Raji (cell line): ENCODE results near the gene ERC2.

Source experiments
- POLR2A ChIP-seq: IDR thresholded peaks from 2 replicates; pipeline ENCODE4 v1.6.1; 2011; ENCODE audit warnings: low read depth, low read length, control low read depth; ENCODE audit not compliant: insufficient read depth

ERC2 gene

DNA sequence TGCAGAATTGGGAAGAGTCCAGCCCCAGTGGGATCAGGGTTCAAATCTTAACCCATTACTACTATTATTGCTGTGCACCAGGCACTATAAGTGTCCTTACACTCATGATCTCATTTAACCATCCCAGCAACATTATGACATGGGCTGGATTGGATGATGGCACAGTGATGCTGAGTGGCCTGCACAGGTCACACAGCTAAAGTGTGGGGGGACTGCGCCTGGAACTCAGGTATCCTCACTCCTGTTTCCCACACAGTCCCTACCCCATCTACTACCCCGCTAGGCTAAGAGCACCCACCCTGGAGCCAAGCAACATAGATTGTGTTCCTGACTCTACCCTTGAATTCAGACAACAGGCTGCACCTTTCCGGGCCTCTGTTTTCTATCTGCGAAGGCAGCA lies 997.2 kb downstream of the ERC2 start:
- no peak for TF ChIP-seq POLR2A

DNA sequence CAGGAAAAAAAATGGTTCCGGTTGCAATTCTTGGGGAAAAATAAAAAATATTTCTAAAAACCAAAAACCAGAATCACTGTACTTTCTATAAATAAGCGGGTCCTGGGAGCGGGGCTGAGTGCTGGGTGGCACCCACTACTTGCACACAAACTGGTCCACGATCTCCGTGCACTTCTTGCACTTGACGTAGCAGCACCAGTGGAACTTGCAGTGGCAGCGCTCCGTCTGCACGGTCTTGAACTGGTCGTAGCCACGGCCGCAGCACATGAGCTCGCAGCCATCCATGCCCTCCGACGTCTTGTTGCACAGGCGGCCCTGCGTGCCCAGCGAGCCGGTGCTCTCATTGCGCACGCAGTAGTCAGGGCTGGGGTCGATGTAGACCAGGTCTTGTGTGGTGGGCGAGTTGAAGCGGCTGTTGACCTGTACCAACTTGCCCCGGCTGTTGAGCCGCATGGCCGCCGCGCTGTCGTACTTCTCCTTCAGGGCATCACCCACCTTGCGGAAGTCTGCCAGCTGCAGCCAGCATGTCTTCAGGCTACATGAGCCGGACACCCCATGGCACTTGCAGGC lies 998.2 kb downstream of the ERC2 start:
- no peak for TF ChIP-seq POLR2A

DNA sequence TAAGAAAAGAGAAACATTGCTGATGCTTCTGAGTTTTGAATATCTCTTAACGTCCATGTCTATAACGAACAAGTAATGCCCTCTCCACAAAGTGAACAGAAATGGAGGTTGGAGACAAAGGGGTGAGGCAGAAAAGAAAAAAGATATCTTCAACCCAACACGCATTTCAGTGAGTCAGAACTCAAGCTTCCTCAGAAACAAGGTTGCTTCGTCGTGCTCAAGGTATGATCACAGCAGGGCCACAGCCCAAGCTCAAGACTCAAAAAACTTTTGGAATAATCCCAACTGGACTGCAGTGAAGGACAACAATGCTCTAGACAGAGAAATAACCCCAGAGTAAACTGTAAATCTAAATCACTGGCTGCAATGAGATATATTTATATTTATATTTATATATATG lies 1000.0 kb downstream of the ERC2 start:
- TF ChIP-seq POLR2A = no peak

DNA sequence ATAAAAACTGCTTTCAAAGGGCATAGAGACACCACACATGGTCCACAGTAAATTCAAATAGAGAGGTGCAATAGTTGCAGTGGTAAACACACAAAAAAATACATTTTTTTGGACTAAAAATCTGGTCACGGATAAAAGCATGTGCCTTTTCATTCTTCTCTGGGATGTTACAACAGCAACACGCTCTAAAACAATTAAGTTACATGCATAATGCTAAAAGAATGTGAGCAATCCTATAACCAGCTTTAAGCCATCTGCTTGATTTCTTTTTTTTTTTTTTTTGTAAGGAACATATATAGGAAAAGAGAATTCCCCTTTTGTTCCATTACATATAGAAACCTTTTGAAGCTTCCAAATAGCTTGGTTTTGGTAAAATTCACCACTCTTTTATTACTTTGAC lies 1001.2 kb downstream of the ERC2 start:
- TF ChIP-seq POLR2A = no peak

DNA sequence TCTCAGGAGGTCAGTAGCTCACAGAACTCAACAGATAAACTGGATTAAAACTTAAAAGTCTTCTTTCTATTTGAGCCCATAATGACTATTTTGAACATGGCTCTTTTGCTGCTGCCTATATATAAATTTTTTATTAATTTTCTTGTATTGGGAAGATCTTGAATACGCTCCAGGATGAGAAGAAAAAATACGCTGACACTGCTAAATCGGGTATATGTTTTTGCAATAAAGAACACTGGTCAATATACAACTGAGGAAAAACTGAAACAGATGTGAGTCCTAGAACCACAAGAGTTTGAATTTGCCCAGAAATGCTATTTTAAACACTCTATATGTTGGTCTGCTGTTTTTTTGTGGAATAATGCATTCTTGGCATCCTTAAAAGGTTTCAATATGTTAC lies 1001.7 kb downstream of the ERC2 start:
- TF ChIP-seq POLR2A = no peak

DNA sequence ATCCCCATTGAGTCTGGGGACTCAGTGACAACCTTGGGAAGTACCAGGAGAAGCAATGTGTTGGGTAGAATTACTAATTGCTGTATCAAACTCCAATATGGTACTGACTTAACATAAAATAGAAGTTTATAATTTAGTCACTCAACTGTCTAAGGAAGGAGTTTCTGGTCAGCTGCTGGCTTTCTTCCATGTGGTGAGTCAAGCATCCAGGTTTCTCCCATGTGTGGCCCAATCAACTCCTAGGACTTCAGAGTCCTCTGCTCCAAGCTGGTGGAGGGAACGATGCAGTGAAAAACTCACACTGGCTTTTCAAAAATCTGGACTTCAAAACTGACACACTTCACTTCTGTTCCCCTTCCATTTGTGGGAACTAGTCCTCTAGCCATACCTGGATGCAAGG lies 1006.4 kb downstream of the ERC2 start:
- no peak for TF ChIP-seq POLR2A

DNA sequence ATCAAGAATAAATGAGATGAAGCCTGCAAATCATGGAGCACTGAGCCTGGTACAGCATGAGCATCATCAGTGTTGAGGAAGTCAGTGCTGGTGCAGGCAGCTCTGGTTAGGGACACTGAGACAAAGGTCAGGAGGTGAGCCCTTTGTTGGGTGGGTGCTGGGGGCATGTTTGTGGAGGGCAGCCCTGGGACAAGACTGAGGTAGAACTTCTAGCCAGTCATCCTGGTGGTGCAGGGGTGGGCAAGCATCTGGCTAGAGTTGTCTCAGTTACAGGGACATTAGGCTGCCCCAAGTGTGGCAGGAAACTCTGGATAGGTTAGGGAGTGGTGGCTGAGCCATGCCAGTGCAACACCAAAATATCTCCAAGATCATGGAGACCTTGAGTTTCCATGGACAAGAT lies 1008.4 kb downstream of the ERC2 start:
- TF ChIP-seq POLR2A = no peak
